ENCODE measurements around the gene ARHGEF38.

DNA sequence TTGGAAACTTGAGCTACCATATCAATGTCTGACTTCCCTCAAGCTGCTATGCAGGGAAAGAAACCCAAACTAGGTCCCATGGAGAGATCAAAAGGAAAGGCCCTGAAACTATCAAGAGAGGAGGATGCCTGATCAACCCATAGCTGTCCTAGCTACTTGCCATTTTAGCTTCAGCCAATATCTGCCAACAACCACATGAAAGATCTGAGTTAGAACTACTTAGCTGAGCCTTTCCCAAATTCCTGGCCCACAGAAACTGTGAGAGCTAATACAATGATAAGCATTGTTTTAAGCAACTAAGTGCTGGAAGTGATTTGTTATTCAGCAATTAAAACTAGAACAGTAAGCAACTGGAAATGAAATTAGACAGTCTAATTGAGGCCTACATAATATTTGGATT is 6.3 kb upstream of the ARHGEF38 start:
- TF ChIP-seq ELF1 (IDR thresholded peaks at IDR 0.05) (no peak), POLR2AphosphoS5 (IDR thresholded peaks at IDR 0.05; ENCODE audit: low read depth, low read length) (no peak), RAD21 (IDR thresholded peaks at IDR 0.05; ENCODE audit: low read length) (no peak), CHD2 (IDR thresholded peaks at IDR 0.05; ENCODE audit: low read length, partially characterized antibody) (no peak)
- TF ChIP-seq, protein P1, sequence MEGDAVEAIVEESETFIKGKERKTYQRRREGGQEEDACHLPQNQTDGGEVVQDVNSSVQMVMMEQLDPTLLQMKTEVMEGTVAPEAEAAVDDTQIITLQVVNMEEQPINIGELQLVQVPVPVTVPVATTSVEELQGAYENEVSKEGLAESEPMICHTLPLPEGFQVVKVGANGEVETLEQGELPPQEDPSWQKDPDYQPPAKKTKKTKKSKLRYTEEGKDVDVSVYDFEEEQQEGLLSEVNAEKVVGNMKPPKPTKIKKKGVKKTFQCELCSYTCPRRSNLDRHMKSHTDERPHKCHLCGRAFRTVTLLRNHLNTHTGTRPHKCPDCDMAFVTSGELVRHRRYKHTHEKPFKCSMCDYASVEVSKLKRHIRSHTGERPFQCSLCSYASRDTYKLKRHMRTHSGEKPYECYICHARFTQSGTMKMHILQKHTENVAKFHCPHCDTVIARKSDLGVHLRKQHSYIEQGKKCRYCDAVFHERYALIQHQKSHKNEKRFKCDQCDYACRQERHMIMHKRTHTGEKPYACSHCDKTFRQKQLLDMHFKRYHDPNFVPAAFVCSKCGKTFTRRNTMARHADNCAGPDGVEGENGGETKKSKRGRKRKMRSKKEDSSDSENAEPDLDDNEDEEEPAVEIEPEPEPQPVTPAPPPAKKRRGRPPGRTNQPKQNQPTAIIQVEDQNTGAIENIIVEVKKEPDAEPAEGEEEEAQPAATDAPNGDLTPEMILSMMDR (IDR thresholded peaks at IDR 0.05): no peak
